Nephron progenitor cell (in vitro differentiated cells): Measurements from ENCODE around the gene ABTB2.

Source experiments
- DNase-seq: peaks from one replicate; pipeline ENCODE4 v3.0.0; 2021
- H3K27ac Mint-ChIP-seq: 2 replicates; pipeline ENCODE4 v1.8.0; 2021; ENCODE audit warnings: mild to moderate bottlenecking, moderate library complexity, mixed read lengths
- H3K27me3 Mint-ChIP-seq: 2 replicates; pipeline ENCODE4 v1.8.0; 2021; ENCODE audit warnings: mild to moderate bottlenecking, low read depth, mixed read lengths; ENCODE audit not compliant: poor library complexity
- H3K36me3 Mint-ChIP-seq: 2 replicates; pipeline ENCODE4 v1.8.0; 2021; ENCODE audit warnings: low read depth, mixed read lengths
- H3K4me1 Mint-ChIP-seq: 2 replicates; pipeline ENCODE4 v1.8.0; 2021; ENCODE audit warnings: mixed read lengths
- H3K4me3 Mint-ChIP-seq: 2 replicates; pipeline ENCODE4 v1.8.0; 2021; ENCODE audit warnings: mild to moderate bottlenecking, moderate library complexity, mixed read lengths
- H3K9me3 Mint-ChIP-seq: 2 replicates; pipeline ENCODE4 v1.8.0; 2021; ENCODE audit warnings: mild to moderate bottlenecking, moderate library complexity, mixed read lengths
- CTCF ChIP-seq: fragments of 200-600 bp; sonication (generic); IDR thresholded peaks from 2 replicates; pipeline ENCODE4 v1.5.0; 2021; ENCODE audit warnings: antibody characterized with exemption

The ABTB2 gene

GRCh38 chr11:34355726-34356125 is 2.1 kb downstream of the ABTB2 start:
- no peaks in the 10 kb centered on the region for H3K36me3 Mint-ChIP-seq
- peak overlapping the region; percentile 79 for H3K4me3 Mint-ChIP-seq
- H3K4me1 Mint-ChIP-seq: peaks cover 30% of the 10 kb centered on the region
- no peaks in the 10 kb centered on the region for H3K9me3 Mint-ChIP-seq
- H3K27ac Mint-ChIP-seq: no peak overlapping the region
- no peak for TF ChIP-seq CTCF
- H3K27me3 Mint-ChIP-seq: peaks cover 93% of the 10 kb centered on the region
- no peak for DNase-seq

GRCh38 chr11:34354782-34355181 is 3.0 kb downstream of the ABTB2 start:
- no peak for TF ChIP-seq CTCF
- Mint-ChIP-seq H3K36me3 (no peaks in the 10 kb centered on the region), H3K4me1 (peaks cover 30% of the 10 kb centered on the region), H3K27me3 (peaks cover 96% of the 10 kb centered on the region), H3K4me3 (peak overlapping the region; percentile 16), H3K27ac (no peak overlapping the region), H3K9me3 (no peaks in the 10 kb centered on the region)
- no peak for DNase-seq

DNA sequence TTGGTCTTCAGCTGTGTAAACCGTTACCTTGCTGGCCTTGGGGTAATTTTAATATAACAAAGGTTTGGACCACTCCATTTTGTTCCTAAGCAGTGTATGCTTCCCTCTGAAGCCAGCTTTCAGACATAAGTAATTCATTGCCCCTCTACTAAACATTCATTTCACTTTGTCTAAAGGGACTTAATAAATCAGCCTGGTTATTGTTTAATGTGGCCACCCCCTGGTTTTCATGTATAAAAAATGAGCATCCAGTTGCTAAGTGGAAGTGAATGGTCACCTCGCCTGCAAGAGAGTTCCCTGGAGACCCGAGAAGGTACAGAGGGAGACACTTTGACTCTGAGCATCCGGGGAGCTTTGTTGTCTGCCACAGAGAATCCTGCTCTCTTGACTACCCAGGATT is 3.9 kb downstream of the ABTB2 start:
- H3K27me3 Mint-ChIP-seq: peaks cover 96% of the 10 kb centered on the region
- no peak overlapping the region for H3K4me3 Mint-ChIP-seq
- TF ChIP-seq CTCF: no peak
- no peak overlapping the region for H3K27ac Mint-ChIP-seq
- peaks cover 32% of the 10 kb centered on the region for H3K4me1 Mint-ChIP-seq
- H3K36me3 Mint-ChIP-seq: no peaks in the 10 kb centered on the region
- no peaks in the 10 kb centered on the region for H3K9me3 Mint-ChIP-seq
- no peak for DNase-seq

DNA sequence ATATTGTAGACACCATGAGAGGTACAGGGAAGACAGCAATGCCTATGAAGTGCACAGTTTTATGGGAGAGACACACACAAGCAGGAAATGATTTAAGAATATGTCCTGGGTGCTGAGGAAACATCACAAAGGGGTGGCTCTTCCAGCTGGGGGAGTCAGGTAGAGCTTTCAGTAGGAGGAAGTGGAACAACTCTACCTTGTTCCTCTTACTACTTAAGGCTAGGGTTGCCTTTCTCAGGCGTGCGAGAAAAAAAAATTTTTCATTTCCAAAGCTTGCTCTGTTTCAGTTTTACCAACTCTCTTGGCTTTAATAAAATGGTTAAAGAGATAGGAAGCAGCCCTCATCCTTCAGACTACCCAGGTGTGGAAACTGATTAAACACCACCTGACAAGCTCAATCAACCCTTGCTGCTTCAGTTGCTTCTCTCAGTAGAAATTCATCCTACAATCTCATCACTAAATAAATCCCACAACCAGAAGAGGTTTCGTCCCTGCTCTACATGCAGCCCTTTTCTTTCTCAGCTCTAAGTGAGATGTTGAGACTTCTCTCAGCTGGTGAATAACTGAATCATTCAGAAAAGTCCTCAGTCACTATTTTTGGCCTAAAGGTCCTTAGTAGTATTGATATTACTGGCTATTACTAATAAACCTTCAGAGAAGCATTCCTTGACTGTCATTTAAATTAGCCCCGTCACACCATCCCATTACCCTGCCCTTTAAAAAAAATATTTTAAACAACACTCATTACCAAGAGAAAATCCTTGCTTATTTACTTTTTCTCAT is 5.9 kb downstream of the ABTB2 start:
- Mint-ChIP-seq H3K27ac (no peak overlapping the region), H3K27me3 (peaks cover 97% of the 10 kb centered on the region), H3K4me3 (no peak overlapping the region), H3K36me3 (no peaks in the 10 kb centered on the region), H3K9me3 (no peaks in the 10 kb centered on the region), H3K4me1 (peaks cover 40% of the 10 kb centered on the region)
- TF ChIP-seq CTCF: no peak
- no peak for DNase-seq

DNA sequence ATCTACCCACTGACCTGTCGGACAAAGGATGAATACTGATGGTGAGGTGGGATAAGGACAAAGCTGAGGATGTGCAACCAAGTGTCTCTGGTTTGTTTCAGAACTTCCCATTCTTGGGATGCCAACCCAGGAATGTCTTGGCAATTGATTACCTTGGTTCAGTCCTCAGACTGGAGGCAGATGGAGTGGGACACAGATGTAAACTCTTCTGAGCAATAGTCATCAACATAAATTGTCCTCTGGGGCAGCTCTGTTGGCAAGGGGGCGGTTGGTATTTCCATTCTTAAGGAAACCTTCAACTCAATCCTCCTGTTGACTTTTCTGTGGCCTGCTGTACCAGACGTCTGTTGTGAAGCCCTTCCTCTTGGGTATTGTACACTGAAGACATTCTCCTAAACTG is 6.8 kb downstream of the ABTB2 start:
- TF ChIP-seq CTCF: no peak
- Mint-ChIP-seq H3K4me3 (no peak overlapping the region), H3K4me1 (peaks cover 39% of the 10 kb centered on the region), H3K27ac (no peak overlapping the region), H3K27me3 (peaks cover 95% of the 10 kb centered on the region), H3K9me3 (no peaks in the 10 kb centered on the region), H3K36me3 (no peaks in the 10 kb centered on the region)
- DNase-seq: no peak

- Mint-ChIP-seq H3K27ac (no peak overlapping the region), H3K27me3 (peaks cover 95% of the 10 kb centered on the region), H3K9me3 (no peaks in the 10 kb centered on the region), H3K4me3 (no peak overlapping the region), H3K36me3 (no peaks in the 10 kb centered on the region), H3K4me1 (peaks cover 41% of the 10 kb centered on the region)
- TF ChIP-seq CTCF: no peak
- no peak for DNase-seq
Measured at GRCh38 chr11:34349882-34350281, 7.9 kb downstream of the ABTB2 start.
